Measurements from ENCODE around the gene GLIS1. TPM values are rescaled to one million over a fixed set of nuclear protein-coding genes. Genes with fewer than 3 reads are reported as not detected.

The GLIS1 gene
- total and polyA plus RNA-seq, 2 of the 8 experiments (the other 6 are each of a cell fraction or from before 2014, with no cell fraction given) = 0.15 to 0.22 TPM

GRCh38 chr1:53700776-53701175 is 38.2 kb downstream of the GLIS1 start (continued):
- TF ChIP-seq CHD7 (IDR thresholded peaks at IDR 0.05; ENCODE audit: insufficient replicate concordance, low read length) (no peak), GABPA (IDR thresholded peaks at IDR 0.05; ENCODE audit: borderline replicate concordance, insufficient read depth, low read length) (no peak), PHF8 (conservative IDR thresholded peaks at IDR 0.05; ENCODE audit: low read depth, low read length) (no peak), RNF2 (IDR thresholded peaks at IDR 0.05; ENCODE audit: borderline replicate concordance, low read depth, low read length, missing control alignments, poor library complexity, severe bottlenecking) (no peak), NANOG (IDR thresholded peaks at IDR 0.05; ENCODE audit: insufficient read depth, low read depth, low read length, poor library complexity, severe bottlenecking) (no peak), BCL11A (IDR thresholded peaks at IDR 0.05; ENCODE audit: low read depth in 2 of 2, low read length in 2 of 2) (no peak)

Measured in H1 (cell line).